ENCODE results near the gene TTPAL.

Gene TTPAL

DNA sequence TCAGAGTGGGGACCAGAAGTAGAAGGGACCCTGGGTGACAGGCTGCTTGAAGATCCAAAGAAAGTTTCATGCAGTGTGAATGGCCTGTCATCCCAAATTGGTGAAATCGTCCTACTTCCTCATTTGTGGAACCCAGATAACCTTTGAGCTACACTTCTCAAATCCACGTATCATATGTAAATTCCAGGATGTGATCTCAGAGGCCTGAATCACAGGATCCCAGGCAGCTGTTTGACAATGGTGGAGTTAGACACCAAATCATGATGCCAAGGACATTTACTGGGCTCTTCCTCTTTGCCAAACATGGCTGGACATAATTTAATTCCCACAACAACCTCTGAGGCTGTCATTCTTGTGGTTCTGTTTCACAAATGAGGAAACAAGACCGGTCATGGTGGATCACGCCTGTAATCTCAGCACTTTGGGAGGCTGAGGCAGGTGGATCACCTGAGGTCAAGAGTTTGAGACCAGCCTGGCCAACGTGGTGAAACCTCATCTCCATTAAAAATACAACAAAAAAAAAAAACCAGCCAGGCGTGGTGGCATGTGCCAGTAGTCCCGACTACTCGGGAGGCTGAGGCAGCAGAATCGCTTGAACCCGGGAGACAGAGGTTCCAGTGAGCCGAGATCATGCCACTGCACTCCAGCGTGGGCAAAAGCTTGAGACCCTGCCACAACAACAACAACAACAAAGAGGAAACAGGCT, 39.9 kb upstream of the TTPAL start:
- TF ChIP-seq, protein P1, sequence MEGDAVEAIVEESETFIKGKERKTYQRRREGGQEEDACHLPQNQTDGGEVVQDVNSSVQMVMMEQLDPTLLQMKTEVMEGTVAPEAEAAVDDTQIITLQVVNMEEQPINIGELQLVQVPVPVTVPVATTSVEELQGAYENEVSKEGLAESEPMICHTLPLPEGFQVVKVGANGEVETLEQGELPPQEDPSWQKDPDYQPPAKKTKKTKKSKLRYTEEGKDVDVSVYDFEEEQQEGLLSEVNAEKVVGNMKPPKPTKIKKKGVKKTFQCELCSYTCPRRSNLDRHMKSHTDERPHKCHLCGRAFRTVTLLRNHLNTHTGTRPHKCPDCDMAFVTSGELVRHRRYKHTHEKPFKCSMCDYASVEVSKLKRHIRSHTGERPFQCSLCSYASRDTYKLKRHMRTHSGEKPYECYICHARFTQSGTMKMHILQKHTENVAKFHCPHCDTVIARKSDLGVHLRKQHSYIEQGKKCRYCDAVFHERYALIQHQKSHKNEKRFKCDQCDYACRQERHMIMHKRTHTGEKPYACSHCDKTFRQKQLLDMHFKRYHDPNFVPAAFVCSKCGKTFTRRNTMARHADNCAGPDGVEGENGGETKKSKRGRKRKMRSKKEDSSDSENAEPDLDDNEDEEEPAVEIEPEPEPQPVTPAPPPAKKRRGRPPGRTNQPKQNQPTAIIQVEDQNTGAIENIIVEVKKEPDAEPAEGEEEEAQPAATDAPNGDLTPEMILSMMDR (IDR thresholded peaks at IDR 0.05; ENCODE audit: low read depth, low read length): no peak
- no peak for DNase-seq (ENCODE audit: extremely low read depth, low read depth)

DNA sequence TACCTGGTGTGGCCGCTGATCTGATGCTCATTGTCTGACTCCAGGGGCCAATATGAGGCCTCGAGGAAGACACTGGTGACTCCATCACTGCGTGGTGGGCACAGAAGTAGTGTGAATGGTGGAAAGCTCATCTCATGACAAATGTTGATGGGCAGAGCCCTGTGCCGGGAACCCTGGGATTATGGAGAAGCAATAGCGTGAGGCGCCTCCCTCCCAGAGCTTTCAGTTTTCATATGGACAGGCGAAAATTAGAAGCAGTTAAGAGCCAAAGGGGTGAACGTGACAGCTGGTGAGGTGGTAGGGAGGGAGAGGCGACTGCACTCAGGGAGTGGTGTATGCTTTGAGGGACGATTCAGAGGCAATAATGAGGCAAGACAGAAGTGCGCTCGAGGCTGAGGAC, 39.3 kb upstream of the TTPAL start:
- TF ChIP-seq, protein P1 (IDR thresholded peaks at IDR 0.05; ENCODE audit: low read depth, low read length): no peak

DNA sequence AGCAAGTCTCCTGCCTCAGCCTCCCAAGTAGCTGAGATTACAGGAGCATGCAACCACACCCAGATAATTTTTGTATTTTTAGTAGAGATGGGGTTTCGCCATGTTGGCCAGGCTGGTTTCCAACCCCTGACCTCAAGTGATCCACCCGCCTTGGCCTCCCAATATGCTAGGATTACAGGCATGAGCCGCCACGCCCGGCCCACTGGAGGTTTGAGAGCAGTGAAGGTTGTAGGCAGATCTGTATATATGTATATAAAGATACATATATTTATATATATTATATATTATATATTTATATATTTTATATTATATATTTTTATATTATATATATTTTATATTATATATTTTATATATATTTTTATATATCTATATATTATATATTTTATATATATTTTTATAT, 38.2 kb upstream of the TTPAL start:
- DNase-seq (ENCODE audit: extremely low read depth, low read depth): no peak
- TF ChIP-seq, protein P1 (IDR thresholded peaks at IDR 0.05; ENCODE audit: low read depth, low read length): no peak

More for the DNA sequence above, 39.3 kb upstream of the TTPAL start:
- no peak for DNase-seq (ENCODE audit: extremely low read depth, low read depth)

DNA sequence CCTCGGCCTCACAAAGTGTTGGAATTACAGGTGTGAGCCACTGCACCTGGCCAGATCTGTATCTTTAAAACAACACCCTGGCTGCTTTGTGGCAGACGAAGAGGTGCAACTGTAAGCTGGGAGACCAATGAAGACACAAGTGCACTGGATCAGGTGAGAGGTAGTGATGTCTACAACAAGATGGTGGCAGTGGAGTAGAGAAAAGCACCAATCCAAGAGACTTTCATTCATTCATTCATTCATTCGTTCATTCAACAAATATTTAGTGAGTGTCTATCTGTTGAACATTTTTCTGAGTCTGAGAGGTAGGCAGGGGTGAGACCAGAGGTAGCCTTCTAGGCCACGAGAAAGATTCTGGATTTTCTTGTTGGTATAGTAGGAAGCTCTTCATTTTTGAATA, 36.9 kb upstream of the TTPAL start:
- no peak for DNase-seq (ENCODE audit: extremely low read depth, low read depth)
- TF ChIP-seq, protein P1 (IDR thresholded peaks at IDR 0.05; ENCODE audit: low read depth, low read length): no peak

DNA sequence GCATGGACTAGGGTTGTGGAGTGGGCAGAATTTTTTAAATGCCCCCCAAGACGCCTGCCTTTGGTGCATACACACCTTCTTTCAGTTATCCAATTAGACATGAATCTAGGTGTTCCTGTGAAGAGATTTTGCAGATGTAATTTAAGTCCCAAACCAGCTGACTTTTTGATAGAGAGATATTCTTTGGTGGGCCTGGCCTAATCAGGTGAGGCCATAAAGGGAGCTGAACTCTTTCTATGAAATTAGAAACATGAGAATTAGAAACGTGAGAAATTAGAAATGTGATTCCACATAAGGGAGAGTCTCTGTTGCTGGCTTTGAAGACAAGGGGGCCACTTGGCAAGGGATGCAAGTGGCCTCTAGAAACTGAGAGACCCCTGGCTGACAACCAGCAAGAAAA, 36.4 kb upstream of the TTPAL start:
- DNase-seq (ENCODE audit: extremely low read depth, low read depth): no peak
- TF ChIP-seq, protein P1 (IDR thresholded peaks at IDR 0.05; ENCODE audit: low read depth, low read length): no peak

DNA sequence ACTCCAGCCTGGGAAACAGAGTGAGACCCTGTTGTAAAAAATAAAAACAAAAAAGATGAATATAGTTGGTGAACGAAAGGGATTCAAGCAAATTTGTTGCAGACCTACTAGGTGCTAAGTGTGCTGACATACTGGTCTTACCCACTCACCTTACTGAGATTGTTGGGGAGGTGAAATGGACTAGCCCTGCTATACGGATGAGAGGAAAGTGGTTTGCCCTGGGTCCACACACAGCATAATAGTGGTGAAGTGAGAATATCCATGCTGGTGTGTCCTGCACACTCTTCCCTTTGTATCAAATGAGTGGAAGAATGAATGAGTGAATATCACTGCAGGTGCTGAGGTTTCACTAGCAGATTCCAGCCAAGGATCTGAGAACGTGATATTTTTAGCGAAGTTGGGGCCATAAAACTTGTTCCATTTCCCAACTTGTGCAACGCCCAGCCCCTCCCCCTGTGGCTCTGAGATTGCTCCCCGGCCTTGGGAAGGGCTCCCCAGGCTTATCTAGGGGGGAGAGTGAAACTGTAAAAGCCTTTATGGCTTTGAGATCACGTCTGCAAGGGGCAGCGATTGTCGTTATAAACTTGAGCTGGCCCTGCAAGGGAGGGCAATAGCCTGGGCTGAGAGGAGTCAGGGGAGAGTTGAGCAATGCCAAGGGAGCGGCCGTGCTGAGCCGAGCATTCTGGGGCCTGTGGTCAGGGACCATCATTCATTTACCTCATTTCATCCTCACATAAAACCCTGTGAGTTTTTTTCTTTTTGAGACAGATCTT, 33.2 kb upstream of the TTPAL start:
- no peak for DNase-seq (ENCODE audit: extremely low read depth, low read depth)
- TF ChIP-seq, protein P1 (IDR thresholded peaks at IDR 0.05; ENCODE audit: low read depth, low read length): no peak

Measured in AG09319 (cell line).